Osteoblast (primary cell): Measurements from ENCODE around the gene MLPH. TPM values are rescaled to one million over a fixed set of nuclear protein-coding genes. Genes with fewer than 3 reads are reported as not detected.

Experiments used
- DNase-seq: peaks from one replicate; pipeline ENCODE4 v3.0.0; 2011; ENCODE audit warnings: low spot score, mixed read lengths; ENCODE audit not compliant: insufficient read length; ENCODE audit errors: missing footprints
- H2AFZ ChIP-seq: 2 replicates; pipeline ENCODE4 v1.6.0; 2011; ENCODE audit warnings: mild to moderate bottlenecking, low read length
- H3K27ac ChIP-seq: 2 replicates; pipeline ENCODE4 v1.5.1; 2011; ENCODE audit warnings: mild to moderate bottlenecking, low read depth, low read length, moderate library complexity
- H3K27me3 ChIP-seq: 2 replicates; pipeline ENCODE4 v1.6.0; 2012; ENCODE audit warnings: mild to moderate bottlenecking, control low read depth, inconsistent platforms, low read length, moderate library complexity; ENCODE audit not compliant: insufficient read depth
- H3K36me3 ChIP-seq: 2 replicates; pipeline ENCODE4 v1.5.1; 2011; ENCODE audit warnings: mild to moderate bottlenecking, low read length, control low read depth, moderate library complexity; ENCODE audit not compliant: insufficient read depth
- H3K4me1 ChIP-seq: 2 replicates; pipeline ENCODE4 v1.5.1; 2011; ENCODE audit warnings: mild to moderate bottlenecking, low read length, control low read depth, moderate library complexity; ENCODE audit not compliant: insufficient read depth
- H3K4me2 ChIP-seq: 2 replicates; pipeline ENCODE4 v1.6.0; 2011; ENCODE audit warnings: mild to moderate bottlenecking, low read length; ENCODE audit not compliant: insufficient read depth
- H3K4me3 ChIP-seq: fragments of 200-600 bp; sonication (generic); 3 replicates; pipeline ENCODE4 v1.5.1; 2012; ENCODE audit warnings: mild to moderate bottlenecking, low read length, inconsistent platforms; ENCODE audit not compliant: insufficient read depth
- H3K79me2 ChIP-seq: 2 replicates; pipeline ENCODE4 v1.6.0; 2012; ENCODE audit warnings: mild to moderate bottlenecking, low read length, control low read depth, inconsistent platforms; ENCODE audit not compliant: insufficient read depth
- H3K9me3 ChIP-seq: 2 replicates; pipeline ENCODE4 v1.5.1; 2011; ENCODE audit warnings: low read depth, low read length, control low read depth
- H4K20me1 ChIP-seq: 2 replicates; pipeline ENCODE4 v1.6.0; 2012; ENCODE audit warnings: mild to moderate bottlenecking, low read length, control low read depth; ENCODE audit not compliant: insufficient read depth
- total RNA-seq: library from RNA; depleted of rRNA; stranded (reverse); fragments of >200 nt; gene quantifications from 2 replicates; pipeline ENCODE4 v1.2.3, GENCODE V29; 2012
- TF ChIP-seq, protein P1 (sequence below): IDR thresholded peaks from 2 replicates; pipeline ENCODE4 v1.5.1; 2011; ENCODE audit warnings: mild to moderate bottlenecking, low read depth, low read length, moderate library complexity; ENCODE audit errors: extremely low read depth

The MLPH gene
- total RNA-seq, 1 donor = 25.7 TPM

DNA sequence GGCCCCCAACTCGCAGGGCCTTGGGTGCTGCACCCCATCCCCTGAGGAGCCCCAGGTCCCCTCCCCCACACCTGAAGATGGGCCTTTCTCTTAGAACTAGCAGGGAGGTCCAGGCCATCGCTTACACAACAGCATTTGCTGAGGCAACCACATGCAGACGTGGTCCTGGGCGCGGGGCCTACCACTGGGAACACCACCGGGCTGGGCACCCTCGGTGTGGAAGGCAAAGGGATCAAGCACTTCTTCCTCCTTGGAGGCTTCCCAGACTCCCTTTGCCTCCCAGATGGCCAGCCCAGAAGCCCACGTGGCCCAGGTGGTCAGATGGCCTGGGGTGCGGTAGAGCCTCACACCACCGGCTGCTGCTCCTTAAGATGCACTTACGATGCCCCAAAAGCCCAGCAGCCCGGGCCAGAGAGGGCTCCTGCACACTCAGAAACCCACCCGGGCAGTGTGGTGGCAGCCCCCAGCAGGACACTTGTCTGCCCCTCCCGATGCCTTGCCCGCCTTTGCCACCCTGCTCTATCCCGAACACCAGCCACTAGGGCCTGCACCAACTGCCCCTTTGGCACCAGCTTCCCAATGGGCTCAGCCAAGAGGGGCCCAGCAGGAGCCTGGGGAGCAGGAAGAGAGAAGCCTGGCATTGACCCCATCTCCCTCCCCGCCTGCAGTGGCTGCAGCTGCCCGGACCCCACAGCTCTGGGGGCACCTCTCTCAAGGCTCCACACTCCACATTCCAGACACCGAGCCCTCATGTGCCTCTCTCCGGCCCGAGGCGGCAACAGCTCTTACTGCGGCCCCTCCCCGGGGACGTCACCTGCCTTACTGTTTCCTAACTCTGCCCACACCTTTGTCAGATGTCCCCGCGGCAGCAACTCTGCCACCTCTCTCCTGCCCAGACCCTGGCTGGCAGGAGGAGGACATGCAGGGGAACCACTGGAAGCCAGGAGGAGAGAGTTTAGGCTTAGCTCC lies 13.9 kb upstream of the MLPH start:
- Histone ChIP-seq H3K36me3 (no peaks in the 10 kb centered on the region), H3K27me3 (no peaks in the 10 kb centered on the region), H4K20me1 (no peaks in the 10 kb centered on the region), H3K79me2 (no peaks in the 10 kb centered on the region), H2AFZ (peak overlapping the region; percentile 8), H3K27ac (peak overlapping the region; percentile 98), H3K4me1 (peaks cover 28% of the 10 kb centered on the region), H3K4me3 (no peak overlapping the region), H3K9me3 (no peaks in the 10 kb centered on the region), H3K4me2 (peak overlapping the region; percentile 98)
- no peak for DNase-seq
- TF ChIP-seq, protein P1, sequence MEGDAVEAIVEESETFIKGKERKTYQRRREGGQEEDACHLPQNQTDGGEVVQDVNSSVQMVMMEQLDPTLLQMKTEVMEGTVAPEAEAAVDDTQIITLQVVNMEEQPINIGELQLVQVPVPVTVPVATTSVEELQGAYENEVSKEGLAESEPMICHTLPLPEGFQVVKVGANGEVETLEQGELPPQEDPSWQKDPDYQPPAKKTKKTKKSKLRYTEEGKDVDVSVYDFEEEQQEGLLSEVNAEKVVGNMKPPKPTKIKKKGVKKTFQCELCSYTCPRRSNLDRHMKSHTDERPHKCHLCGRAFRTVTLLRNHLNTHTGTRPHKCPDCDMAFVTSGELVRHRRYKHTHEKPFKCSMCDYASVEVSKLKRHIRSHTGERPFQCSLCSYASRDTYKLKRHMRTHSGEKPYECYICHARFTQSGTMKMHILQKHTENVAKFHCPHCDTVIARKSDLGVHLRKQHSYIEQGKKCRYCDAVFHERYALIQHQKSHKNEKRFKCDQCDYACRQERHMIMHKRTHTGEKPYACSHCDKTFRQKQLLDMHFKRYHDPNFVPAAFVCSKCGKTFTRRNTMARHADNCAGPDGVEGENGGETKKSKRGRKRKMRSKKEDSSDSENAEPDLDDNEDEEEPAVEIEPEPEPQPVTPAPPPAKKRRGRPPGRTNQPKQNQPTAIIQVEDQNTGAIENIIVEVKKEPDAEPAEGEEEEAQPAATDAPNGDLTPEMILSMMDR = no peak

DNA sequence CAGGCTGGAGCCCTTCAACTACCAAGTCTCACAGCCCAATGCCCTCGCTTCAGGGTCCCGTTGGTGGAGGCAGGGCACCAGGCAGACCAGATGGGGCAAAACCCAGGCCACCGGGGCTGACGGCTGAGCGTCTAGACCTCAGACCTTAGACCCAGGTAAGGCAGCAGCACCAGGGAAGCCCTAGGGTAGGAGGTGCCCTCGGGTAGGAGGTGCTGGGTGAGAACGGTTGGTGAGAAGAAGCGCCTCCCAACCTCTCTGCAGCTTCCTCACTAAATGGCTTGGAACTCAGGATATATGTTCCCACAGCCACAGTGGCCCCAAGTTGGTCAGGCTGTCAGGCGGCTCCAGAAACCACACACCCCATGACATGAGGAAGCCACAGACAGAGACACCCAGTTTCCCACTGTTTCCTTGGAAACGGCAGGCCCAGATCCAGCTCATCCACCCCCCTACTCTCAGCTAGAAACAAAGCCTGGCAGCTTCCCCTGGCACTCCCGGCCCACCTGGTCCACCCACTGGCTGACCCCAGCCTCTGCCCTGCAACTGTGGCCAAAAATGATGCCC lies 13.1 kb upstream of the MLPH start:
- Histone ChIP-seq H2AFZ (peak overlapping the region; percentile 8), H3K4me2 (peak overlapping the region; percentile 98), H3K4me3 (peak overlapping the region; percentile 76)

DNA sequence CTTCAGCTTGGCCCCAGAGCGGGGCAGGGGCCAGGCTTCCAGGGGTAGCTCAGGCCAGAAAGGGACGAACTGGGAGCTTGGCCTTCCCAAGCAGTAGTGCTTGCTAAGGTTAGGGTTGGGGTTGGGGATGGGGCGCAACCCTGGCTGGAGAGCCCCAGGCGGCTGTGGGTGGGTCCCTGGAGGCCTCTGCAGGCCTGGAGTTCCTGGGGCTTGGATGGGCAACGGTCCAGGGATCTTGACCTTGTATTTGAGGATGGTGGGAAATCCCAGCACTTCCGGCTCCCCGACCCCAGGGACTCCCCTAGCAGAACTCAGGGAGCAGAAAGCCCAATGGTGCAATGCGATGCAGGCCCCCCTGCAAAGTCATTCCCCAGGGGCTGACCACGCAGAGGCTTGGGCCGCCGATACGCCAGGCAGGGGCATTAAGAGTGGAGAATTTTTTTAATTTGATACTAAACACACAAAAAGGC lies 12.6 kb upstream of the MLPH start:
- Histone ChIP-seq H3K4me1 (peaks cover 28% of the 10 kb centered on the region), H3K4me2 (peak overlapping the region; percentile 98), H3K27ac (peak overlapping the region; percentile 98), H3K27me3 (no peaks in the 10 kb centered on the region), H4K20me1 (no peaks in the 10 kb centered on the region), H3K36me3 (no peaks in the 10 kb centered on the region), H3K4me3 (peak overlapping the region; percentile 76), H3K79me2 (no peaks in the 10 kb centered on the region), H3K9me3 (no peaks in the 10 kb centered on the region), H2AFZ (peak overlapping the region; percentile 8)
- TF ChIP-seq, protein P1 = no peak
- DNase-seq = peak; percentile 81

More for the DNA sequence above, 13.1 kb upstream of the MLPH start:
- peak; percentile 97 for DNase-seq
- peak overlapping the region; percentile 98 for H3K27ac ChIP-seq
- H3K4me1 ChIP-seq = peaks cover 28% of the 10 kb centered on the region
- TF ChIP-seq, protein P1 = no peak
- no peaks in the 10 kb centered on the region for H3K9me3 ChIP-seq
- H3K27me3 ChIP-seq = no peaks in the 10 kb centered on the region
- no peaks in the 10 kb centered on the region for H3K36me3 ChIP-seq
- no peaks in the 10 kb centered on the region for H4K20me1 ChIP-seq
- no peaks in the 10 kb centered on the region for H3K79me2 ChIP-seq
